HG02623 (cell line): ENCODE data around the gene TP63.
"Not testable (repeated sequence)": the region's sequence is repeated elsewhere in the genome, so short reads cannot be mapped to it uniquely, and the experiment has no call there.

Source experiments
- ATAC-seq: cut with Tn5 transposase; IDR thresholded peaks from one replicate; pipeline ENCODE4 v1.9.1; 2021; ENCODE audit warnings: moderate library complexity; ENCODE audit not compliant: unreplicated experiment

Gene TP63

GRCh38 chr3:189720736-189721417 lies 89.7 kb downstream of the TP63 start:
- no peak for ATAC-seq

GRCh38 chr3:189721873-189722665 lies 90.9 kb downstream of the TP63 start:
- no peak for ATAC-seq

- no peak for ATAC-seq
Measured at GRCh38 chr3:189724356-189724755, 93.2 kb downstream of the TP63 start.

- ATAC-seq = no peak
Measured at GRCh38 chr3:189726277-189726676, 95.1 kb downstream of the TP63 start.

GRCh38 chr3:189727158-189727557 lies 96.0 kb downstream of the TP63 start:
- ATAC-seq = no peak

- ATAC-seq = no peak
Measured at GRCh38 chr3:189727898-189728297, 96.7 kb downstream of the TP63 start.

GRCh38 chr3:189728915-189729314 lies 97.7 kb downstream of the TP63 start:
- ATAC-seq = no peak

- no peak for ATAC-seq
Measured at GRCh38 chr3:189734061-189734460, 102.9 kb downstream of the TP63 start.

GRCh38 chr3:189735913-189736312 lies 104.7 kb downstream of the TP63 start:
- no peak for ATAC-seq

GRCh38 chr3:189737071-189737470 lies 105.9 kb downstream of the TP63 start:
- ATAC-seq = no peak

- ATAC-seq = no peak
Measured at GRCh38 chr3:189737619-189738018, 106.4 kb downstream of the TP63 start.

- ATAC-seq = no peak
Measured at GRCh38 chr3:189739378-189739777, 108.2 kb downstream of the TP63 start.

GRCh38 chr3:189740156-189740555 lies 109.0 kb downstream of the TP63 start:
- no peak for ATAC-seq

GRCh38 chr3:189744235-189744634 lies 113.0 kb downstream of the TP63 start:
- ATAC-seq = no peak

- no peak for ATAC-seq
Measured at GRCh38 chr3:189745622-189746021, 114.4 kb downstream of the TP63 start.

- no peak for ATAC-seq
Measured at GRCh38 chr3:189748046-189748445, 116.9 kb downstream of the TP63 start.

GRCh38 chr3:189750972-189751371 lies 119.8 kb downstream of the TP63 start:
- ATAC-seq = not testable (repeated sequence)

GRCh38 chr3:189754356-189754755 lies 123.2 kb downstream of the TP63 start:
- ATAC-seq = no peak

- ATAC-seq = no peak
Measured at GRCh38 chr3:189756582-189757078, 125.4 kb downstream of the TP63 start.

GRCh38 chr3:189758186-189758585 lies 127.0 kb downstream of the TP63 start:
- no peak for ATAC-seq

- no peak for ATAC-seq
Measured at GRCh38 chr3:189766416-189766815, 135.2 kb downstream of the TP63 start.

- ATAC-seq = no peak
Measured at GRCh38 chr3:189771842-189772450, 140.8 kb downstream of the TP63 start.
